ENCODE data around the gene PAX5. TPM values are rescaled to one million over a fixed set of nuclear protein-coding genes. Genes with fewer than 3 reads are reported as not detected.

Gene PAX5
- total RNA-seq, 3 donors from 2014 or later = 0.29 to 0.32 TPM; not detected in 1

DNA sequence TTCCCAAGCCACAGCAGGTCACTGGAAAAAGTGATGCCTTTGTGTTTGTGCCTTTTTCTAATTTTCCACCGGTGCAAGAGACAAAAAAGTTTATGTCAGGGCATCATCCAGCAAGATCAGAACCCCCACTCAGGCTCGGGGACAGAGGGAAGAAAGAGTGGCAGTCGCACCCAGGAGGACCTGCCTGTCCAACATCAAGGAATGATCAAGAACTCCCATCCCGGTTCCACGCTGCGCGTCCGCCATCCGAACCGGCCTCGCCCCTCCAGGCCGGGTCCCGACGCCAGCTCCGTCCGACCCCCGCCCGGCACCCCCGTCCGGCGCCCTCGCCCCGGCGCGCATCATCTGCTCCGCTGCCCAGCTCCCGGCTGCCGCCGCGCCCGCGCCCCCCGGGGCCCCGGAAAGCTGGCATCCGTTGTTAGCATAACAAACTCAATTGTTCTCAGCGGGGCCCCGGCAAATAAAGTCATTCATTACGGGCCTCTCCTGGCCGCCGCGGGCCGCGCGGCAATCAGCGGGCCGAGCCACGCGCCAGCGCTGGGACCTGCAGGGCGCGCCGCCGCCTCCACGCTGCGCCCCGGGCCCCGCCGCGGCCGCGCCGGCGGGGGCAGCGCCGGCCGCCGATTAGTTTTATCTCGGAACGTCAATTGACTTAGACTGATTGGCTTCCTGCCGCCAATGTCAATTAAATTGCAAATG, 48.1 kb downstream of the PAX5 start:
- H3K36me3 ChIP-seq (ENCODE audit: low read depth) = no peaks in the 10 kb centered on the region
- peaks cover 8% of the 10 kb centered on the region for H3K9me3 ChIP-seq
- intact Hi-C loops (cut with DNase I, micrococcal nuclease) = no loop called here
- ATAC-seq (no peak), DNase-seq (no peak)
- TF ChIP-seq CTCF (IDR thresholded peaks at IDR 0.05) = no peak
- no peaks in the 10 kb centered on the region for H3K4me1 ChIP-seq (ENCODE audit: low read depth)
- no peak overlapping the region for H3K4me3 ChIP-seq

DNA sequence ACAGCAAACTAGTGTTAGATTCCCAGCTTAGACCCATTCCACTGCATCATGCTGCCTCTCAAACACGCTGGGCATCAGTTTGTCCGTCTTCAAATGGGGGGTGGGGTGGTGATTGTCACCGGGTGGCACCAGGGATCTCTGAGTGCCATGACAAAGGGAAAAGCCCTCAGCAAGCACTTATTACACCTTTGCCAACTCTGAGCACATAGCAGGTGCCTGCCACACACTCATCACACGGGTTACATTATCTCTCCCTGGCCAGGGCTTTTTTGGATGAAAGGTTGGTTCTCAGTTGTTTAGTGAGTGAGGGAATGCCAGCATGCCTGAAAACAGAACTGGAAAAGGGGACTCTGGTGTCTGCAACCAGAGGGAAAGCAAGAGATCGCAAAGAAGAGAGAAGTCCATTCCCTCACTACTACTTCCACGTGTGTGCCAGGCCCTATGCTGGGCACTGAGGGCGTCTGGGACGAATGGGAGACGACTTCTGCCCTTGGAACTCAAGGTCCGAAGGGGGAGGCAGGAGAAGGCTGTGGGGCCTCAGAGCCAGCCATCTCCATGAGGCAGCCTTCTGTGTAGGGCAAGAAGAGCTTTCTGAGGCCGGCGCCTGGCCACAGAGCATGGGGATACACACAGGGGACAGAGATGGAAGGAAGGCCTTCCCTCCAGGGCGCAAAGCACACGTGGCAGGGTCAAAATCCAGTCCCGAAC, 48.9 kb downstream of the PAX5 start:
- DNase-seq = no peak
- no peak for ATAC-seq
- Histone ChIP-seq H3K4me1 (ENCODE audit: low read depth) (no peaks in the 10 kb centered on the region), H3K4me3 (no peak overlapping the region), H3K9me3 (peaks cover 1% of the 10 kb centered on the region), H3K36me3 (ENCODE audit: low read depth) (no peaks in the 10 kb centered on the region)
- intact Hi-C loops (cut with DNase I, micrococcal nuclease) = no loop called here
- no peak for TF ChIP-seq CTCF (IDR thresholded peaks at IDR 0.05)

DNA sequence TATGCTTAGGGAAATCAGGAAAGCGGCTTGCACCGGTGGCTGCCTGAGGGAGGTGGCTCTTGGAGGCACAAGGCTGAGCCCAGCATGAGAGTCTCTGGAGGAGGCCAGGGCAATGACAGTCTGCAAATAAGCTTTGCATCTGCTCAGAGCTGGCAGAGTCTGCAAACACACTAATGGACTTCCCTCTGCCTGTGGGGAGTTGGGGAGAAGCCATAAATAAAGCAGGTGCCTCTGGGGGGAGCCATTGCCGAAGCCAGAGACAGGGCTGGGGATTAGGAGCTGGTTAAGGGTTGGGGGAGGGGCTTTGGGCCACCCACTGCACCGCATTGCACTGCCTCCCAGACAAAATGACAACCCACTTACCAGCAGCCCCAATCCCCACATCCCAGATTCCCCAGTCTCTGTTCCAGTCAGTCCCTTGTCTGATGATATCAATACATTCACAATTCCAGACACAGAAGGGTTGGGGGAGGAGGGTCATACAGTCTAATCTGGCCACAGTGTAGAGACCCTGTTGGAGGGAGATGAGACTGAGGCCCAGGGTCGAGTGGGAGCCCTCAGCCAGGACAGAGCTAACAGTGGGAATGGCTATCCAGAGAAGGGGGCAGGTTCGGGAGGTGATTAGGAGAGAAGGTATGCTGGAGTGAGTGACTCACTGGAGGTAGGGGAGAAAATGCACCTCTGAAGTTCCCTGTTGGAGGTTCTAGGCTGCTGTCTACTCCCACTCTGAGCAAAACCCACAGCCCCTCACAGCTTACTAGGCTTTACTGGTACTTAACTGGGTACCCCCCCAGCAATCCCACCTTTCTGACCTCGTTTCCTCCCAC, 53.7 kb downstream of the PAX5 start:
- no peak for TF ChIP-seq CTCF (IDR thresholded peaks at IDR 0.05)
- Histone ChIP-seq H3K4me3 (no peak overlapping the region), H3K36me3 (ENCODE audit: low read depth) (no peaks in the 10 kb centered on the region), H3K9me3 (no peaks in the 10 kb centered on the region), H3K4me1 (ENCODE audit: low read depth) (no peaks in the 10 kb centered on the region)
- ATAC-seq (no peak), DNase-seq (no peak)
- intact Hi-C loops (cut with DNase I, micrococcal nuclease) = no loop called here

DNA sequence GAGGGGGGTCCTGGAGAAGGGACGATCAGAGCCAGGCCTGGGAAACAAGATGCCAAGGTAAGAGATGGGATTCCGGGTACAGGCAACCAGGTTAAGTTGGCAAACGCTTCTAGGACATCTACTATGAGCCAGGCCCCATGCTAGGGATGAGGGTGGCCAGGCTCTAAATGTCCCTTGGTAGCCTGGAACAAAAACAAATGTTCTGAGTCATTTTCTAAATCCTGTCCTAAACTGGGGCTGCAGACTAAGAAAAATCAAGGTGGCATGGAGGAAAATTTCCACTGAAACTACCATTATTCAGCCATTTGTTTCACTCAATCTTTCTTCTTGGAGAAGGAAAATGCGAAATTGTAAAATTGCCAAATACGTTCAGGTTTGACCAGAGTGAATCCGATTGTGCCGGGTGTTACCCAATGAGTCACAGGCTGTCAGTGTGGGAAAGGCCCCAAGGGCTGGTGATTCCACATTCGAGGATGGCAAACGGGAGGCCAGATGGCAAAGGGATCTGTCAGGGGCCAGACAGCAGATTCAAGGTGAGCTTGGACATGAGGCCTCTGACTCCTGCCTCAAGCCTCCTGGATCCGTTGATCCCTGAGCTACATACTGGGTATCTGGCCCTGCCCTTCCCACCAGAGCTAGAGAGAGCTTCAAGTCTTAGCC, 57.6 kb downstream of the PAX5 start:
- no peak for TF ChIP-seq CTCF (IDR thresholded peaks at IDR 0.05)
- no peaks in the 10 kb centered on the region for H3K36me3 ChIP-seq (ENCODE audit: low read depth)
- ATAC-seq = no peak
- intact Hi-C loops (cut with DNase I, micrococcal nuclease) = no loop called here
- H3K4me3 ChIP-seq = no peak overlapping the region
- no peak for DNase-seq
- no peaks in the 10 kb centered on the region for H3K4me1 ChIP-seq (ENCODE audit: low read depth)
- H3K9me3 ChIP-seq = no peaks in the 10 kb centered on the region

- H3K36me3 ChIP-seq (ENCODE audit: low read depth) = no peaks in the 10 kb centered on the region
- no peaks in the 10 kb centered on the region for H3K4me1 ChIP-seq (ENCODE audit: low read depth)
- ATAC-seq (no peak), DNase-seq (no peak)
- H3K9me3 ChIP-seq = no peaks in the 10 kb centered on the region
- no peak for TF ChIP-seq CTCF (IDR thresholded peaks at IDR 0.05)
- intact Hi-C loops (cut with DNase I, micrococcal nuclease) = no loop called here
- H3K4me3 ChIP-seq = no peak overlapping the region
Observed at GRCh38 chr9:36974731-36975130, 59.3 kb downstream of the PAX5 start.

All from mucosa of descending colon (tissue), 3 donors.